Prostate gland (tissue), 2 donors: Measurements from ENCODE around the gene NFYC.

Experiments
- POLR2A ChIP-seq: fragments of 450-650 bp; IDR thresholded peaks from one replicate; pipeline ENCODE4 v1.6.1; 2016; ENCODE audit warnings: antibody characterized with exemption, mild to moderate bottlenecking
- POLR2AphosphoS5 ChIP-seq: sonication (generic); formaldehyde crosslinking; IDR thresholded peaks from one replicate; pipeline ENCODE4 v1.6.1; 2017; ENCODE audit warnings: antibody characterized with exemption
- TF ChIP-seq, protein P1 (sequence below), 4 experiments: fragments of 200-600 bp in 2 of 4; fragments of 450-650 bp in 2 of 4; sonication (generic) in 2 of 4; IDR thresholded peaks; 1 replicate in 3 of 4; 2 replicates in 1 of 4; pipeline ENCODE4 v1.5.1; 2016 to 2019; ENCODE audit warnings: antibody characterized with exemption in 4 of 4, mild to moderate bottlenecking in 2 of 4, moderate library complexity in 2 of 4

- TF ChIP-seq, protein P1, sequence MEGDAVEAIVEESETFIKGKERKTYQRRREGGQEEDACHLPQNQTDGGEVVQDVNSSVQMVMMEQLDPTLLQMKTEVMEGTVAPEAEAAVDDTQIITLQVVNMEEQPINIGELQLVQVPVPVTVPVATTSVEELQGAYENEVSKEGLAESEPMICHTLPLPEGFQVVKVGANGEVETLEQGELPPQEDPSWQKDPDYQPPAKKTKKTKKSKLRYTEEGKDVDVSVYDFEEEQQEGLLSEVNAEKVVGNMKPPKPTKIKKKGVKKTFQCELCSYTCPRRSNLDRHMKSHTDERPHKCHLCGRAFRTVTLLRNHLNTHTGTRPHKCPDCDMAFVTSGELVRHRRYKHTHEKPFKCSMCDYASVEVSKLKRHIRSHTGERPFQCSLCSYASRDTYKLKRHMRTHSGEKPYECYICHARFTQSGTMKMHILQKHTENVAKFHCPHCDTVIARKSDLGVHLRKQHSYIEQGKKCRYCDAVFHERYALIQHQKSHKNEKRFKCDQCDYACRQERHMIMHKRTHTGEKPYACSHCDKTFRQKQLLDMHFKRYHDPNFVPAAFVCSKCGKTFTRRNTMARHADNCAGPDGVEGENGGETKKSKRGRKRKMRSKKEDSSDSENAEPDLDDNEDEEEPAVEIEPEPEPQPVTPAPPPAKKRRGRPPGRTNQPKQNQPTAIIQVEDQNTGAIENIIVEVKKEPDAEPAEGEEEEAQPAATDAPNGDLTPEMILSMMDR (IDR thresholded peaks at IDR 0.05), result no peak
- TF ChIP-seq POLR2A (no peak), POLR2AphosphoS5 (no peak)
Measured at GRCh38 chr1:40801742-40802077, 110.2 kb downstream of the NFYC start.
